CD14-positive monocyte (primary cell): ENCODE data around the gene NUP62. TPM values are rescaled to one million over a fixed set of nuclear protein-coding genes. Genes with fewer than 3 reads are reported as not detected.

Experiments
- DNase-seq, 3 donors: peaks; one replicate each; pipeline ENCODE4 v3.0.0-alpha.2; 2011 to 2022
- H2AFZ ChIP-seq: 2 replicates; pipeline ENCODE4 v1.6.0; 2012; ENCODE audit warnings: mild to moderate bottlenecking, low read depth, low read length, inconsistent platforms; ENCODE audit not compliant: insufficient read depth, poor library complexity, severe bottlenecking
- H3K27ac ChIP-seq, 2 donors: 1 replicate in 1 of 2; 2 replicates in 1 of 2; pipeline ENCODE4 v1.5.1; 2012 to 2013; ENCODE audit warnings: low read length in 2 of 2, control low read depth in 1 of 2, inconsistent platforms in 1 of 2, low read depth in 1 of 2, mild to moderate bottlenecking in 1 of 2
- H3K27me3 ChIP-seq, 2 donors: one replicate each; pipeline versions ENCODE4 v1.6.0 to v1.6.1; 2011 to 2013; ENCODE audit warnings: low read length in 2 of 2; ENCODE audit not compliant: control insufficient read depth in 2 of 2, insufficient read depth in 2 of 2
- H3K36me3 ChIP-seq, 2 donors: replicated peaks in 1 of 2; 1 replicate in 1 of 2; 2 replicates in 1 of 2; pipeline versions ENCODE4 v1.5.1 to v1.6.1; 2012 to 2013; ENCODE audit warnings: low read length in 2 of 2, control low read depth in 1 of 2, inconsistent platforms in 1 of 2, mild to moderate bottlenecking in 1 of 2; ENCODE audit not compliant: insufficient read depth in 2 of 2, control insufficient read depth in 1 of 2
- H3K4me1 ChIP-seq, 2 donors: 1 replicate in 1 of 2; 2 replicates in 1 of 2; pipeline versions ENCODE4 v1.5.1 to v1.6.1; 2012 to 2013; ENCODE audit warnings: low read length in 2 of 2, control low read depth in 1 of 2, inconsistent platforms in 1 of 2, mild to moderate bottlenecking in 1 of 2, moderate library complexity in 1 of 2; ENCODE audit not compliant: insufficient read depth in 2 of 2, control insufficient read depth in 1 of 2
- H3K4me2 ChIP-seq: replicated peaks from 2 replicates; pipeline ENCODE3; 2012; ENCODE audit warnings: low read length, moderate library complexity, mild to moderate bottlenecking; ENCODE audit not compliant: poor library complexity, severe bottlenecking; ENCODE audit errors: extremely low read depth
- H3K4me3 ChIP-seq, 3 experiments: fragments of 200-600 bp in 1 of 3; sonication (generic) in 1 of 3; replicated peaks in 1 of 3; 1 replicate in 2 of 3; 2 replicates in 1 of 3; pipeline ENCODE4 v1.5.1; 2011 to 2013; ENCODE audit warnings: low read length in 3 of 3, mild to moderate bottlenecking in 3 of 3, control low read depth in 2 of 3, low read depth in 2 of 3, inconsistent platforms in 1 of 3, moderate library complexity in 1 of 3
- H3K79me2 ChIP-seq: 2 replicates; pipeline ENCODE4 v1.6.0; 2012; ENCODE audit warnings: mild to moderate bottlenecking, control low read depth, inconsistent platforms, low read length, moderate library complexity; ENCODE audit not compliant: insufficient read depth
- H3K9ac ChIP-seq: 2 replicates; pipeline ENCODE4 v1.6.0; 2017; ENCODE audit warnings: low read length, mild to moderate bottlenecking; ENCODE audit not compliant: insufficient read depth, poor library complexity, severe bottlenecking
- H3K9me3 ChIP-seq, 2 donors: replicated peaks in 1 of 2; 1 replicate in 1 of 2; 2 replicates in 1 of 2; pipeline versions ENCODE4 v1.5.1 to v1.6.1; 2012 to 2013; ENCODE audit warnings: low read length in 2 of 2, control low read depth in 1 of 2; ENCODE audit not compliant: control insufficient read depth in 1 of 2, insufficient read depth in 1 of 2
- H4K20me1 ChIP-seq: 2 replicates; pipeline ENCODE4 v1.6.0; 2012; ENCODE audit warnings: mild to moderate bottlenecking, low read length, control low read depth, moderate library complexity; ENCODE audit not compliant: insufficient read depth
- H3K27ac Mint-ChIP-seq, 7 donors: one replicate each; pipeline ENCODE4 v1.8.0; 2020; ENCODE audit warnings: mild to moderate bottlenecking in 7 of 7, mixed read lengths in 7 of 7, moderate library complexity in 6 of 7, inconsistent platforms in 2 of 7
- H3K27me3 Mint-ChIP-seq, 3 donors: one replicate each; pipeline ENCODE4 v1.8.0; 2021 to 2022; ENCODE audit warnings: low read depth in 3 of 3, mild to moderate bottlenecking in 3 of 3, mixed read lengths in 3 of 3, moderate library complexity in 3 of 3, inconsistent platforms in 1 of 3
- H3K36me3 Mint-ChIP-seq, 2 donors: one replicate each; pipeline ENCODE4 v1.8.0; 2020; ENCODE audit warnings: mixed read lengths in 2 of 2, inconsistent platforms in 1 of 2, mild to moderate bottlenecking in 1 of 2
- H3K4me1 Mint-ChIP-seq: one replicate; pipeline ENCODE4 v1.8.0; 2020; ENCODE audit warnings: mild to moderate bottlenecking, mixed read lengths
- H3K4me3 Mint-ChIP-seq, 2 donors: one replicate each; pipeline ENCODE4 v1.8.0; 2020; ENCODE audit warnings: mild to moderate bottlenecking in 2 of 2, mixed read lengths in 2 of 2, moderate library complexity in 1 of 2
- H3K9me3 Mint-ChIP-seq, 7 donors: one replicate each; pipeline ENCODE4 v1.8.0; 2020 to 2022; ENCODE audit warnings: mixed read lengths in 7 of 7, mild to moderate bottlenecking in 6 of 7, moderate library complexity in 6 of 7, inconsistent platforms in 2 of 7
- CTCF ChIP-seq: fragments of 200-600 bp; IDR thresholded peaks from one replicate; pipeline ENCODE4 v1.8.0; 2022; ENCODE audit warnings: antibody characterized with exemption, mild to moderate bottlenecking
- WGBS: methylation state at CpG from one replicate; pipeline ENCODE4 v1.1.5; 2013; ENCODE audit warnings: missing lambda C conversion rate; ENCODE audit not compliant: insufficient coverage; 5-methylcytosine and 5-hydroxymethylcytosine counted together
- intact Hi-C, 2 donors: fragments of 100-400 bp; cut with micrococcal nuclease; formaldehyde crosslinking; loops; one replicate each; pipeline versions ENCODE4 v1.15.0 to v1.15.1; 2023
- polyA plus RNA-seq, 3 donors: library from polyadenylated mRNA; depleted of rRNA in 1 of 3; unstranded in 2 of 3; stranded (reverse) in 1 of 3; fragments of 300-500 nt in 2 of 3; fragments of >200 nt in 1 of 3; fragmentation: Illumina TruSeq in 2 of 3; gene quantifications; 1 replicate in 2 of 3; 2 replicates in 1 of 3; pipeline ENCODE4 v1.2.3, GENCODE V29; 2012 to 2021

The NUP62 gene
- polyA plus RNA-seq, 3 donors: 32.3 to 62.2 (median 48.6) TPM

GRCh38 chr19:49915271-49915670 is 14.0 kb downstream of the NUP62 start:
- no peak overlapping the region for H3K4me2 ChIP-seq
- WGBS: 100% methylated on average over 5 of the region's 6 CpGs
- H3K9ac ChIP-seq: no peak overlapping the region
- peaks cover 68% of the 10 kb centered on the region for H3K79me2 ChIP-seq
- peaks cover 40% of the 10 kb centered on the region for H4K20me1 ChIP-seq
- no peaks in the 10 kb centered on the region for H3K9me3 ChIP-seq
- H3K36me3 ChIP-seq: peaks cover 30 to 54% of the 10 kb centered on the region in 2 donors
- H3K27ac ChIP-seq: peak overlapping the region in 1 of 2 donors; percentile 56
- peaks cover 53 to 66% of the 10 kb centered on the region in 2 donors for H3K4me1 ChIP-seq
- Mint-ChIP-seq H3K36me3 (peaks cover 44 to 70% of the 10 kb centered on the region in 2 donors), H3K4me1 (peaks cover 65% of the 10 kb centered on the region), H3K27ac (peak overlapping the region in 6 of 7 donors; percentile 20 to 96 (median 40)), H3K9me3 (no peaks in the 10 kb centered on the region), H3K4me3 (no peak overlapping the region), H3K27me3 (peaks cover 0 to 4% (median 2%) of the 10 kb centered on the region in 3 donors)
- H2AFZ ChIP-seq: no peak overlapping the region
- peak; percentile 28 for TF ChIP-seq CTCF
- DNase-seq: no peak
- H3K4me3 ChIP-seq: no peak overlapping the region
- intact Hi-C loops: no loop called here
- H3K27me3 ChIP-seq: no peaks in the 10 kb centered on the region

GRCh38 chr19:49913720-49914119 is 15.6 kb downstream of the NUP62 start:
- peaks cover 0 to 4% (median 2%) of the 10 kb centered on the region in 3 donors for H3K27me3 Mint-ChIP-seq
- no peaks in the 10 kb centered on the region for H3K9me3 ChIP-seq
- no peak for TF ChIP-seq CTCF
- no peak for DNase-seq
- no peak overlapping the region for H3K4me3 ChIP-seq
- H3K27ac Mint-ChIP-seq: peak overlapping the region in 6 of 7 donors; percentile 27 to 97 (median 76)
- H3K79me2 ChIP-seq: peaks cover 70% of the 10 kb centered on the region
- H4K20me1 ChIP-seq: peaks cover 25% of the 10 kb centered on the region
- H3K4me2 ChIP-seq: no peak overlapping the region
- 97% methylated on average over 7 of the region's 10 CpGs for WGBS
- H3K27me3 ChIP-seq: no peaks in the 10 kb centered on the region
- H3K4me1 ChIP-seq: peaks cover 61 to 64% of the 10 kb centered on the region in 2 donors
- H3K9ac ChIP-seq: no peak overlapping the region
- peaks cover 46 to 71% of the 10 kb centered on the region in 2 donors for H3K36me3 Mint-ChIP-seq
- H3K4me1 Mint-ChIP-seq: peaks cover 65% of the 10 kb centered on the region
- H3K36me3 ChIP-seq: peaks cover 41 to 62% of the 10 kb centered on the region in 2 donors
- H3K4me3 Mint-ChIP-seq: no peak overlapping the region
- no peaks in the 10 kb centered on the region for H3K9me3 Mint-ChIP-seq
- intact Hi-C loops: no loop called here
- H2AFZ ChIP-seq: no peak overlapping the region
- peak overlapping the region in 1 of 2 donors; percentile 94 for H3K27ac ChIP-seq
